K562 (cell line): ENCODE data around the gene IPO11. TPM values are rescaled to one million over a fixed set of nuclear protein-coding genes. Genes with fewer than 3 reads are reported as not detected.

Source experiments
- ADNP ChIP-seq: fragments of 200-800 bp; sonication (Bioruptor generic); IDR thresholded peaks from 2 replicates; pipeline ENCODE4 v1.6.1; 2016; ENCODE audit warnings: missing genetic modification characterization, missing compliant biosample characterization
- CHCHD3 ChIP-seq: fragments of 250-450 bp; sonication (Bioruptor Pico); IDR thresholded peaks from 2 replicates; pipeline ENCODE4 v2.1.2; 2022; ENCODE audit warnings: mild to moderate bottlenecking
- FOXA1 ChIP-seq: fragments of 450-650 bp; IDR thresholded peaks from 2 replicates; pipeline ENCODE4 v1.6.1; 2016; ENCODE audit warnings: mild to moderate bottlenecking, borderline replicate concordance
- HLTF ChIP-seq: fragments of 450-650 bp; IDR thresholded peaks from 2 replicates; pipeline ENCODE4 v1.6.1; 2016
- HMBOX1 ChIP-seq: sonication (generic); IDR thresholded peaks from 2 replicates; pipeline ENCODE4 v1.6.1; 2016
- ILF3 ChIP-seq: fragments of 450-650 bp; IDR thresholded peaks from 2 replicates; pipeline ENCODE4 v1.6.1; 2018; ENCODE audit warnings: antibody characterized with exemption, mild to moderate bottlenecking, moderate library complexity, borderline replicate concordance
- MAX ChIP-seq: sonication (generic); formaldehyde crosslinking; IDR thresholded peaks from 2 replicates; pipeline ENCODE4 v1.9.0; 2022; ENCODE audit warnings: mild to moderate bottlenecking, missing genetic modification reagents
- MBD1 ChIP-seq: fragments of 250-450 bp; sonication (Bioruptor Pico); IDR thresholded peaks from 2 replicates; pipeline ENCODE4 v1.8.0; 2022; ENCODE audit warnings: inconsistent platforms
- MCM5 ChIP-seq: fragments of 450-650 bp; IDR thresholded peaks from 2 replicates; pipeline ENCODE4 v1.6.1; 2016; ENCODE audit warnings: low read depth
- NCOA4 ChIP-seq: fragments of 450-650 bp; IDR thresholded peaks from 2 replicates; pipeline ENCODE4 v1.6.1; 2018; ENCODE audit warnings: mild to moderate bottlenecking; ENCODE audit not compliant: partially characterized antibody
- NONO ChIP-seq, 2 experiments: fragments of 200-400 bp in 1 of 2; fragments of 450-650 bp in 1 of 2; formaldehyde crosslinking in 1 of 2; IDR thresholded peaks; 2 replicates each; pipeline ENCODE4 v1.6.1; 2017; ENCODE audit warnings: low read depth in 2 of 2, mild to moderate bottlenecking in 2 of 2, moderate library complexity in 2 of 2, low read length in 1 of 2
- SIN3B ChIP-seq: fragments of 450-650 bp; IDR thresholded peaks from 2 replicates; pipeline ENCODE4 v1.6.1; 2017; ENCODE audit warnings: low read depth, mild to moderate bottlenecking, moderate library complexity
- STAT5A ChIP-seq: IDR thresholded peaks from 2 replicates; pipeline ENCODE4 v1.6.1; 2012; ENCODE audit warnings: low read length, inconsistent platforms, borderline replicate concordance
- TCF3 ChIP-seq: sonication (generic); formaldehyde crosslinking; IDR thresholded peaks from 2 replicates; pipeline ENCODE4 v1.4.0; 2020; ENCODE audit warnings: mild to moderate bottlenecking, missing genetic modification reagents
- TRIM24 ChIP-seq, 2 experiments: fragments of 450-650 bp; IDR thresholded peaks; 2 replicates each; pipeline ENCODE4 v1.6.1; 2016
- TSC22D4 ChIP-seq: fragments of 450-650 bp; IDR thresholded peaks from 2 replicates; pipeline ENCODE4 v1.6.1; 2016; ENCODE audit warnings: missing genetic modification characterization, missing biosample characterization, control low read depth
- USF1 ChIP-seq: sonication (generic); formaldehyde crosslinking; IDR thresholded peaks from 2 replicates; pipeline ENCODE4 v1.9.0; 2022; ENCODE audit warnings: mild to moderate bottlenecking, missing genetic modification reagents
- ZFPM2 ChIP-seq: fragments of 250-450 bp; sonication (Bioruptor Pico); IDR thresholded peaks from 2 replicates; pipeline ENCODE4 v1.5.1; 2022; ENCODE audit warnings: mild to moderate bottlenecking
- ZHX1 ChIP-seq: fragments of 150-350 bp; conservative IDR thresholded peaks from 2 replicates; pipeline ENCODE4 v1.6.1; 2014; ENCODE audit warnings: low read length
- ZNF584 ChIP-seq: fragments of 200-800 bp; sonication (Bioruptor generic); IDR thresholded peaks from 2 replicates; pipeline ENCODE4 v1.6.1; 2016; ENCODE audit warnings: low read depth, mild to moderate bottlenecking, missing genetic modification characterization, missing compliant biosample characterization
- ZNF639 ChIP-seq, 2 experiments: fragments of 200-800 bp in 1 of 2; sonication (Bioruptor generic) in 1 of 2; sonication (generic) in 1 of 2; formaldehyde crosslinking in 1 of 2; IDR thresholded peaks in 1 of 2; conservative IDR thresholded peaks in 1 of 2; 2 replicates each; pipeline versions ENCODE4 v1.5.0 to v1.6.1; 2016 to 2020; ENCODE audit warnings: missing compliant biosample characterization in 1 of 2, missing genetic modification characterization in 1 of 2, missing genetic modification reagents in 1 of 2
- polyA plus RNA-seq, 8 experiments: library from polyadenylated mRNA; depleted of rRNA in 4 of 8; stranded (reverse) in 5 of 8; unstranded in 3 of 8; fragments of >200 nt; fragmentation: Nextera tagmentation in 2 of 8; fragmentation: Illumina TruSeq in 1 of 8; extraction: Ambion mirVana in 2 of 8; extraction: Trizol in 1 of 8; gene quantifications; 2 replicates each; pipeline versions ENCODE4 v1.2.1 to v1.2.3, GENCODE V29; 2011 to 2014; ENCODE audit warnings: inconsistent platforms in 1 of 8, missing spikeins in 1 of 8
- total RNA-seq, 7 experiments: library from RNA; depleted of rRNA in 6 of 7; stranded (reverse); fragments of >200 nt in 6 of 7; fragmentation: Illumina TruSeq in 2 of 7; extraction: Trizol in 2 of 7; gene quantifications; 2 replicates each; pipeline versions ENCODE4 v1.2.1 to v1.2.3, GENCODE V29; 2011 to 2021; ENCODE audit warnings: low replicate concordance in 1 of 7

The IPO11 gene
- total and polyA plus RNA-seq, 9 of the 15 experiments (the other 6 are each of a cell fraction or from before 2014, with no cell fraction given), result 38.7 to 96.0 (median 70.9) TPM

GRCh38 chr5:62421414-62421813 is 8.9 kb downstream of the IPO11 start (continued):
- TF ChIP-seq TRIM24 (IDR thresholded peaks at IDR 0.05) (peak in 1 of 2 experiments; percentile 46; a peak in 1 of 4 replicates), TCF3 (peak; percentile 84), MBD1 (no peak), ZHX1 (no peak), MAX (CRISPR knock-in tag) (no peak), NCOA4 (no peak), HLTF (no peak), CHCHD3 (CRISPR knock-in tag) (no peak), FOXA1 (no peak), ILF3 (no peak; the same call in 1 of the 2 replicates), STAT5A (peak; percentile 63; the same call in 1 of the 2 replicates), MCM5 (no peak), SIN3B (no peak), ZFPM2 (CRISPR knock-in tag) (no peak), USF1 (CRISPR knock-in tag) (no peak), NONO (IDR thresholded peaks at IDR 0.05; ENCODE audit: low read depth in 2 of 2, low read length in 1 of 2) (no peak), ZNF639 (CRISPR knock-in tag; conservative IDR thresholded peaks at IDR 0.05 in 1 of 2, IDR thresholded peaks at IDR 0.05 in 1 of 2) (peak in 1 of 2 experiments; percentile 53; a peak in 1 of 4 replicates), TSC22D4 (no peak), ADNP (tag) (no peak), HMBOX1 (peak; percentile 92), ZNF584 (no peak)
